ENCODE data around the gene PRKAG2. TPM values are rescaled to one million over a fixed set of nuclear protein-coding genes. Genes with fewer than 3 reads are reported as not detected.

The PRKAG2 gene
- total and polyA plus RNA-seq, 10 donors = 15.8 to 50.9 (median 32.8) TPM

- Histone ChIP-seq H3K36me3 (peaks cover 0 to 14% (median 0%) of the 10 kb centered on the region in 6 donors), H3K27ac (no peak overlapping the region), H3K27me3 (replicated peaks in 1 of 7) (no peaks in the 10 kb centered on the region), H3K9me3 (no peaks in the 10 kb centered on the region), H3K4me3 (no peak overlapping the region), H3K4me1 (peaks cover 18 to 47% (median 35%) of the 10 kb centered on the region in 6 donors)
- TF ChIP-seq POLR2A (IDR thresholded peaks at IDR 0.05) (no peak), CTCF (IDR thresholded peaks at IDR 0.05 in 8 of 11, conservative IDR thresholded peaks at IDR 0.05 in 3 of 11) (no peak), POLR2AphosphoS5 (IDR thresholded peaks at IDR 0.05) (no peak)
- 90 to 97% (median 92%) methylated on average over 12 of the region's 12 CpGs for WGBS, 5 donors
- DNase-seq = peak; percentile 68
- intact Hi-C loops (cut with DNase I; ENCODE audit: low total_unique reads) = no loop called here
These were observed 40.0 kb downstream of the PRKAG2 start for GRCh38 chr7:151836927-151837205.

- H3K4me3 ChIP-seq = no peak overlapping the region
- WGBS, 5 donors = 90 to 96% (median 93%) methylated on average over 14 to 16 of the region's 16 CpGs
- intact Hi-C loops (cut with DNase I; ENCODE audit: low total_unique reads) = no loop called here
- DNase-seq = peak; percentile 65
- H3K36me3 ChIP-seq = peaks cover 0 to 14% (median 0%) of the 10 kb centered on the region in 6 donors
- H3K27ac ChIP-seq = no peak overlapping the region
- H3K27me3 ChIP-seq (replicated peaks in 1 of 7) = no peaks in the 10 kb centered on the region
- TF ChIP-seq POLR2AphosphoS5 (IDR thresholded peaks at IDR 0.05) (no peak), CTCF (IDR thresholded peaks at IDR 0.05 in 8 of 11, conservative IDR thresholded peaks at IDR 0.05 in 3 of 11) (no peak), POLR2A (IDR thresholded peaks at IDR 0.05) (no peak)
- peaks cover 18 to 47% (median 35%) of the 10 kb centered on the region in 6 donors for H3K4me1 ChIP-seq
- no peaks in the 10 kb centered on the region for H3K9me3 ChIP-seq
These were observed 40.6 kb downstream of the PRKAG2 start for GRCh38 chr7:151836191-151836926.

- DNase-seq = peak; percentile 44
- TF ChIP-seq POLR2A (IDR thresholded peaks at IDR 0.05) (no peak), CTCF (IDR thresholded peaks at IDR 0.05 in 8 of 11, conservative IDR thresholded peaks at IDR 0.05 in 3 of 11) (no peak), POLR2AphosphoS5 (IDR thresholded peaks at IDR 0.05) (no peak)
These were observed 41.3 kb downstream of the PRKAG2 start for GRCh38 chr7:151835636-151836035.

DNA sequence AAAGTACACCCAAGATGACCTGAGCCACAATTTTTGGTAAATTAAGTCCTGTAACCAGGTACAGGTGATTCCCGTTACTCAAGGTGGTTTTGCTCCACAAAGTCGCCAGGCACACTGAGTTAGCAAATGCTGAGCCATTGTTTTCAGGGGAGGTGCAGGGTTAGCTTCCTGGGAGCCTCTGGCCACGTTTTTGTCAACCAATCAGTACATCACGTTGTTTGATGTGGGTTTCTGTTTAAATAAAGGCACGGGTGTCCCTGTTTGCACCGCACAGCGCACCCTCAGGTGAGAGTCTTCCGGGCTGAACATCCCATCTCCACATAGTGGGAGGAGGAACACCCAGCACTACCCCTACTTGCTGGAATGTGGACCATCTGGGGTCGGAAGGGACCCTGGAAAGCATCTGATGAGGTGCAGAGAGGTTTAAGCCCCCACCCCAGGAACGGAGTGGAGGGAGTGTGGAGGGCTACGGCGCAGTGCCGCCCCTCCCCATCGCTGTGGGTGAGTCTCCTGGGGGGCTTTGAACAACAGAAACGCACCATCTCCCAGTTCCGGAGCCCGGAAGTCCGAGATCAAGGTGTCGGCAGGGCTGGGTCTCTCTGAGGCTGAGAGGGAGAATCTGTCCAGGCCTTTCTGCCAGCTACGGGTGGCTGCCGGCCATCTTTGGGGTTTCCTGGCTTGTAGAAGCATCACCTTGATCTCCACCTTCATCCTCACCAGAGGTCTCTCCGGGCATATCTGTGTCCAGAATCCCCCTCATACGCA lies 42.5 kb downstream of the PRKAG2 start:
- Histone ChIP-seq H3K9me3 (no peaks in the 10 kb centered on the region), H3K4me3 (no peak overlapping the region), H3K27ac (no peak overlapping the region), H3K4me1 (peaks cover 14 to 33% (median 25%) of the 10 kb centered on the region in 6 donors), H3K36me3 (peaks cover 0 to 14% (median 0%) of the 10 kb centered on the region in 6 donors), H3K27me3 (replicated peaks in 1 of 7) (no peaks in the 10 kb centered on the region)
- DNase-seq = no peak
- no peak for TF ChIP-seq CTCF (IDR thresholded peaks at IDR 0.05 in 8 of 11, conservative IDR thresholded peaks at IDR 0.05 in 3 of 11)
- no peak for TF ChIP-seq POLR2A (IDR thresholded peaks at IDR 0.05)
- TF ChIP-seq POLR2AphosphoS5 (IDR thresholded peaks at IDR 0.05) = no peak
- WGBS, 5 donors = 85 to 89% (median 88%) methylated on average over 23 of the region's 23 CpGs
- intact Hi-C loops (cut with DNase I; ENCODE audit: low total_unique reads) = no loop called here

More at GRCh38 chr7:151835636-151836035, 41.3 kb downstream of the PRKAG2 start:
- intact Hi-C loops (cut with DNase I; ENCODE audit: low total_unique reads) = no loop called here
- no peaks in the 10 kb centered on the region for H3K9me3 ChIP-seq
- H3K36me3 ChIP-seq = peaks cover 0 to 14% (median 0%) of the 10 kb centered on the region in 6 donors
- no peak overlapping the region for H3K4me3 ChIP-seq
- WGBS, 5 donors = 92 to 99% (median 95%) methylated on average over 9 of the region's 9 CpGs
- H3K27ac ChIP-seq = no peak overlapping the region
- no peaks in the 10 kb centered on the region for H3K27me3 ChIP-seq (replicated peaks in 1 of 7)
- peaks cover 18 to 44% (median 35%) of the 10 kb centered on the region in 6 donors for H3K4me1 ChIP-seq
